NCI-H1417 treated with DMSO at 0.1 percent for 48 hours (cell line): ENCODE data around the gene TP73.
A peak's percentile ranks its signal among the peaks of the same experiment; 100 is the strongest.

ENCODE experiments used
- DNase-seq: peaks from one replicate; lab custom pipeline; 2025; lab: John Stamatoyannopoulos, UW

Gene TP73

DNA sequence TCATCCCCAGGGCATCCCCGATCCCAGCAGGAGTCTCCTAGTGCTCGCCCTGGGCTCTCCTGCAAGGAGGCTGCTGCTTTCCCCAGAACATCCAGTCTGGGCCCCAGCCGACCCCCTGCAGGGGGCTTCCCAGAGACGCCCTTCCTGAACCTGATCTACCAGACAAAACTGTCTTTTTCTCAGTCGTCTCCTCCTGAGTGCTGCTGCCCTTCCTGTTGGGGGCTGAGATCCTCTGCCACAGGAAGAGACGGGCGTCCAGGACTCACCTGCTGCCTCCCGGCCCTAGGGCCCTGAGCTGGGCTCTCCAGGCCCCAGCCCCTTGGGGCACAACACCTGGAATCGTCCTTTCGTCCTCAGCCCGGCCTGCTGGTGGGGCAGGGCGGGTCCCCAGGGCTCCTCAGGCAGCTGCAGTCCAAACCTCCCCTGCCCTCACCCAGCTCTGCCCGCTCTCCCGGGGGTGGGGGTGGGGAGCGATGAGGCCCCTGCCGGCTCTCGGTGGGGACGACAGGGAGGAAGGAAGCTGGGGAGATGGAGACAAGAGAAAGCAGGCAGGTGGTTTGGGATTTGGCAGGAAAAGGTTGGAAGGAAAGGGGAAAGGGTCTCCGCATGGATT, 36.9 kb downstream of the TP73 start:
- no peak for DNase-seq

DNA sequence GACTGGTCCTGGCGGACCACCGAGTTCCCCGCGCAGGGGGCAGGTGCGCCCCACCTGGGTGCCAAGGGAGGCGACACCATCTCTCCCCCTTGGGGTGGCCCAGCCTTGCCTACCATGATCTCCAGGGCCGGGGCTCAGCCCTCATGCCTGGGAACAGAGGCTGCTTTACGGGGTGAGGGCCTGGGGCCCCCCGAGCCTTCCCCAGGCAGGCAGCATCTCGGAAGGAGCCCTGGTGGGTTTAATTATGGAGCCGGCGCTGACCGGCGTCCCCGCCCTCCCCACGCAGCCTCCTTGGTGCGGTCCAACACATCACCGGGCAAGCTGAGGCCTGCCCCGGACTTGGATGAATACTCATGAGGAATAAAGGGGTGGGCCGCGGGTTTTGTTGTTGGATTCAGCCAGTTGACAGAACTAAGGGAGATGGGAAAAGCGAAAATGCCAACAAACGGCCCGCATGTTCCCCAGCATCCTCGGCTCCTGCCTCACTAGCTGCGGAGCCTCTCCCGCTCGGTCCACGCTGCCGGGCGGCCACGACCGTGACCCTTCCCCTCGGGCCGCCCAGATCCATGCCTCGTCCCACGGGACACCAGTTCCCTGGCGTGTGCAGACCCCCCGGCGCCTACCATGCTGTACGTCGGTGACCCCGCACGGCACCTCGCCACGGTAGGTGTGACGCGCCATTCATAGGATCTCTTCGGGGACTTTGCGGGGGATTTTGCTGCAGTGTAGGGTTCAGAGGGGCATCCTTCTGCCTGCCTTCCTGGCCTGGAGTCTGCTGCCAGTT, 38.2 kb downstream of the TP73 start:
- no peak for DNase-seq

DNA sequence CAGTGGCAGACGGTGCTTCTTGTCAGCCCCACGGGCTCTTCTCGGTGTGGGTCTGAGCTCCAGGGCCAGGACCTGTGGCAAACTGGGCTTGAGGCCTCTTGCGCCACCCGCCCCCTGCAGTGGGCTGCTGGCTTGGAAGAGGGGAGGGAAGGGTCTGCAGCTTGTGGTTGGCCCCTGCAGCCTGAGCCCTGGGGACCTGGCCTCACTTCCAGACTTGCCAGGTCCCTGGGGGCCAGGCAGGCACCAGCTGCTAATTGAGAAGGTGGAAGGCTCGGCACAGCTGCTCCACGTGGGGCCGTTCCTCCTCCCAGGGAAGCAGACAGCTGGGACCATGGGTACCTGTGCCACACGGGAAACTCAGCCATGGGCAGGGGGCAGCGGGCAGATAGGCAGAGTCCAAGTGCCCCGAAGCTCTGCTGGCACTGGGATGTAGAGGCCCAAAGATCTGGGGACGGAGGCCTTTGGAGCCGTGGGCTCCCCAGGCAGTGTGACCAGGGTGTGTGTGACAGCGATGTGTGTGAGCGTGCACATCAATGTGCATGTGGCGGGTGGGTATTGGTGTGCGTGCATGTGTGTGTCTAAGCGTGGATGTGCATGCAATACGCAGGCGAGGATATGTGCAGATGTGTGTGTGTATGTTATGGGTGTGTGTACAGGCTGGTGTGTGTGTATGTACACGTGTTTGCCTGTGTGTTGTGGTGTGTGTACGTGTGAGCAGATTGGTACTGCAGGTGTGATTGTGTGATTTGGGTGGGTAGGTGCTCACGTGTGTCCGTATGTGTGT, 39.3 kb downstream of the TP73 start:
- no peak for DNase-seq

DNA sequence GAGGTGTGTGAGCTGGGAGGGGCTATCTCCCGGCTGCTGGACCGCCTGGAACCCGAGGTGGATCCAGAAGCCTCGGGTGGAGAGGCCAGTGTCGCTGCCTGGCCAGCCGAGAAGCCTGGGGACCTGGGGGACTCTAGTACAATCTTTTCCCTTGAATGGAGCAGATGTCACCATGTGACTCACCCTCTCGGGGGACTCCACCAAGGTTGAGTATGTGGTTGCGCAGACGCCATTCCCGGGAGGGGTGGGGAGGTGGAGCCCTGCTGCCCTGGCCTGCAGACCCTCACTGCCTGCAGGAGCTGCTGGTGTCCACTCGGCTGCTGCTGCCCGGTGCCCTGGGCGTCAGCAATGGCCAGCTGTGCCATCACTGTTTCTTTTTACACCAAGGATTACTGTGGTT, 40.3 kb downstream of the TP73 start:
- no peak for DNase-seq

DNA sequence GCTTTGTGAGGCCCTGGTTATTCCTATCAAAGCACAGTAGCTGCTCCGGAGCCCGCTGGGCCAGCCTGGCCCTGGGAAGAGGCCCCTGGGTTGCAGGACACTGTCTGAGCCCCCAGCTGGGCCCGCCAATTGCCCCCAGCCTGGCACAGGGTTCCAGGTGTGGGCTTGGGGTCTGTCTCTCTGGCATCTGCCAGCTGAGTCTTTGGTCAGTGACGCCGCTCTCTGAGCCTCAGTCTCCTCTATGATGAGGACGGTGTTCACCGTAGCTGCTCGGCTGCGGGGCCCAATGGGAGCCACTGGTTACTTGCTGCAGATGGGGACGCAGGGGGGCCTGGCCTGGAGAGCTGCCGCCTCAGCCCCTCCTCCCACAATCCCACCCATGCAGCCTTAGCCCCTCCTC, 41.0 kb downstream of the TP73 start:
- DNase-seq = no peak

DNA sequence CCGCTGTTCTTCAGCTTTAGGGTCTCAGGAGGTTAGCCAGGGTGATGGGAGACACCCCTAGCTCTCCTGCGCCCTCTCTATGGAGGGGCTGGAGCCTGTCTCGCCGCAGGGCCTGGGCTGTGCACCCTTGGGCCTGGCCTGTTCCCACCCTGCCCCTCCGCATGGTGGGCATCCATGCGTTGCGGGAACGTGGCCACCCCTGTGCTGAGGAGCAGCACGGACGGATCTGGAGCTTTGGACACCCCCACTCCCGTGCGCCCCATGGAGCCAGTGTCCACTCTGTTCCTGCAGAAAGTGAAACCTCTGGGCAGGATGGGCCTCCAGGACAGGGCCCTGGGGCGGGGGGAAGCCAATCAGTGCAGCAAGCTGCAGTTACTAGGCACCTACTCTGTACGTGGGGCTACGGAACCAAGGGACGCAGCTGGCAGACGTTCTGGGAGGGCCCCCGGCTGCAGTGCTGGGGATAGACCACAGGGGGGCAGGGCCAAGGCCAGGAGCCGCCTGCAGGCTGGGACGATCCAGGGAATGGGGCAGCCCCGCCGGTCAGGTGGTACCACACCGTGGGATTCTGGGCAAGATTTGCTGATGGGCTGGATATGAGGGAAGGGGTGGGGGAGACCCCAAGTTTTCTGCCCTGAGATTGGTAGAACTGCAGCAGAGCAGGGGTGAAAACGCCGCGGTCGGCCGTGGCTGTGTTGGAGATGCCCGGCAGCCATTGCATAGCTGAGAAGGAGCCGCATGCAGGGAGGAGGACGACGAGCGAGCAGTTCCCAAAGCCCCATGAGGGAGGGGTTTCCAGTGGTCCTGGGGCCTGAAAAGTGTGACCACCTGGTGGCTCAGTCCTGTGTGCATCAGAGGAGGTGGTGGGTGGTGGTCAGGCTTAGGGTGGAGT, 43.3 kb downstream of the TP73 start:
- no peak for DNase-seq

DNA sequence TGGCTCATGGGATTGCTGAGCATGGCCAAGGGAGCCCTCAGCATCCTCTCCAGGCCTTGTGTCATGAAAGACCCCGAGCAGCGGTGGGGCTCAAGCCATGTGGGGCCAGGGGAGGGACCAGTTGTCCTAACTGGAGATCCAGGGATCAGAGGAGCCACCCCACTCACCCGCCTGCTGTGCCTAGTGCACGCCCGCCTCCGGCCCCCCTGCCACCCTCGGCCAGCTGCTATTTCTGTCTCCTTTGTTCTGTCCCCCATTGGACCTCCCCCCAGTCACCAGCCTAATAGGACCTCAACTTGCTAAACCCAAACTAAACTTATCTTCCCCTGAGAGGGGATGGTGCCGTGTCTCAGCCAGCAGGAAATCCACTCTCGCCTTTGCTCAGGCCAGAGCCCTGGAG, 44.4 kb downstream of the TP73 start:
- no peak for DNase-seq

DNA sequence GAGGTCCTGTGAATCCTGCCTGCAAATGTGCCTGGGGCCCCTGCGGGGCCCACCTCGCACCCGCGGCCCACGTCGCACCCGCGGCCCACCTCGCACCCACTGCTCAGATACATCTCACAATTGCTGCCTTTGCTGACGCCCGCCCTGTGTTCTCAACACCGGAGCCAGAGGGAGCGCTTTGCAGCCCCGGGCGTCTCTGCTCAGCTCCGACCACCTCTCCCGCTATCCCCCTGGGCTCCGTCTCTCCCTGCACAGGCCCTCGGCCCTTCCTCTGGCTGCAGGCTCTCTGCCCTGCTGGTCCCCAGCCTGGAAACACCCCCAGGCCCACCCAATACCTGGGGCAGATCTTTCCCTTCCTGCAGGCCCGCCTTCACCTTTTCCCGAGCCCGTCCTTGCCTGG, 44.8 kb downstream of the TP73 start:
- no peak for DNase-seq

DNA sequence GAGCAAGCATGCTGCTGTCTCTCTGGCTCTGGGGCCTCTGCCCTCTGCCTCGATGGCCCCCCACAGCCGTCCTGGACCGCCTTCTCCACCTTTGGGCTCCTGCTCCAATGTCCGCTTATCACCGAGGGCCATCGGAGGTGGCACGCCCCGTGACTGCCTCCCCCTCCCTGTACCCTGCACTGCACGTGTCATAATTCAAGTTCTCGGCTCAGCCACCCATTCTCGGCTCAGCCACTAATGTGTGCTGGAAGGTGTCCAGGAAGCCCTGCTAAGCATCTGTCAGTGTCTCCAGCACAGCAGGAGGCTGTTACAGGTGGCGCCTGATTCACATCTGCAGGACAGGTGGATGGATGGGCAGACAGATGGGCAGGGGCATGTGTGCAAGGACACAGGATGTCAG, 45.5 kb downstream of the TP73 start:
- DNase-seq = peak; percentile 87

DNA sequence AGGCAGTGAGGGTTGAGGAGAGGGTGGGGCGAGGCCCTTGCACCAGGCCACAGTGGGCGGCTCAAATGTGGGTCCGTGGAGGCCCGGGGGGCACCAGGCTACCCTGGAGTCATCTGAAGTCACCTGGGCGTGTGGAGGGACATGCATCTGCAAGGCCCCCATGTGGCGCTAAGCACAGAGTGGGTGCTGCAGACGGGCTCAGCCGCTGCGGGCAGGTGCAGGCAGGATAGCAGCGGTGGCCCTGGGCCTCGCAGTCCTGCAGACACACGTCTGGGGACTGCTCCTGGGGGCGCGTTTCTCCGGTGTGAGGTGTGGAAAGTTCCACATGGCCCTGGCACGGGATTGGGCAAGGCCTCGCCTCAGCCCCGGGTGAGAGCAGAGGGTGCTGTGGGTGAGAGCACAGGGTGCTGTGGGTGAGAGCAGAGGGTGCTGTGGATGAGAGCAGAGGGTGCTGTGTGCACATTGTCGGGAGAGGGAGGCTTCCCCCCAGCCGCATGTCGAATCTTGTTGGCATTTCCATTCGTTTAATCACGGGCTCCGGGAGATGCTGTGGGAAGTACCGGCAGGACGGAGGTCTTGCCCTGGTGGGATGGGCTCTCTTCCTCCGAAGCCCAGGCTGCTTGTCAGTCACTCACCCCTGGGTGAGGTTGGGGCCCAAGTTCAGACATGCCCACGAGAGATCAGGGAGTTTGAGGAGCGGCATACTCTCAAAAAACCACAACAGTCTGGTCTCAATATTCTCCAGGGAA, 46.5 kb downstream of the TP73 start:
- DNase-seq = no peak

DNA sequence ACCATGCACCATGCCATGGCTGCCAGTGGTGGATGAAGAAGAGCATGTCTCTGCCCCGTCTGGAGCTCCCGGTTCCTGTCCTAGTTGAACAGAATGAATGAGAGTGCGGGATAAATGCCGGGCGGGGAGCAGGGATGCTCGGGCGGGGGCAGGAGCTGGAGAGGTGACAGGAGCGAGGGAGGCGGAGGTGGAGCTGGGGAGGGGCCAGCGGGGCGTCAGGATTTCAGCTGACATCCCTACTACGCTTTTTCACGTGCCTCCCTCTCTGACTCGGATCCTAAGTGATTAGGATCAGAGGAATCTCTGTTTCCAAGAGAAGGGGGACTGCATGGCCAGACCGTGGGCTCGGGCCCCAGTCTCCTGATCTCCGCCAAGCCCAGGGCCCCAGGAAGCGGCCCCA, 47.3 kb downstream of the TP73 start:
- DNase-seq = no peak

DNA sequence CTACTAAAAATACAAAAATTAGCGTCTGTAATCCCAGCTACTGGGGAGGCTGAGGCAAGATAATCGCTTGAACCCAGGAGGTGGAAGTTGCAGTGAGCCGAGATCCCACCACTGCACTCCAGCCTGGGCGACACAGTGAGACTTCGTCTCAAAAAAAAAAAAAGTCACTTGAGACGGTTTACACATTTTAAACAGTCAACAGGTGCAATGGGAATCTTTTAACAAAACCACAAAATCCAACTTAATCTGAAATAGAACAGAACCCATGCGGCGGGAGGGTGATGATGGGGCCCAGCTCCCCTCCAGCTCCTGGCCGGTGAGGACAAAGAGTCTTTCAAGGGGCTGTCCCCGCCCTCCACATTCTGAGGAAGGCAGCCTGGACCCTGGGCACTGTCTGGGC, 48.3 kb downstream of the TP73 start:
- no peak for DNase-seq

DNA sequence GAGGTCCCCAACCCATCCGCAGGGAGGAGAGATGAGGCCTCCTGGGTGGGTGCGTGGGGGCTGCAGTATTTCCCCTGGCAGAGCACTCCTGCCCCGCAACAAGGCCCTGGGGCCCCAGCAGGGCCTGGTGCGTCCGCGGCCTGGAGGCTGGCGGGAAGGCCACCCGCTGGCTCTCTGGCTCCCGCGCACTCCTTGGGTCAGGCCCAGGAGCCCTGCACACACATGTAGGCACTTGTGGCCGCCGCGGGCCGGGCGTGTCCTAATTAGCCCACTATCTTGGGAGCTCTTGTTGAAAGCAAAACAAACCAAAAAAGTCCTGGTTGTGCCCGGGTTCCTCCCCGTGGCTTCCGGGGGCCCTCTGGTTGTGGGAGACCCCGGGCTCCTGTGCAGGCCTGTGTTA, 50.2 kb downstream of the TP73 start:
- no peak for DNase-seq

DNA sequence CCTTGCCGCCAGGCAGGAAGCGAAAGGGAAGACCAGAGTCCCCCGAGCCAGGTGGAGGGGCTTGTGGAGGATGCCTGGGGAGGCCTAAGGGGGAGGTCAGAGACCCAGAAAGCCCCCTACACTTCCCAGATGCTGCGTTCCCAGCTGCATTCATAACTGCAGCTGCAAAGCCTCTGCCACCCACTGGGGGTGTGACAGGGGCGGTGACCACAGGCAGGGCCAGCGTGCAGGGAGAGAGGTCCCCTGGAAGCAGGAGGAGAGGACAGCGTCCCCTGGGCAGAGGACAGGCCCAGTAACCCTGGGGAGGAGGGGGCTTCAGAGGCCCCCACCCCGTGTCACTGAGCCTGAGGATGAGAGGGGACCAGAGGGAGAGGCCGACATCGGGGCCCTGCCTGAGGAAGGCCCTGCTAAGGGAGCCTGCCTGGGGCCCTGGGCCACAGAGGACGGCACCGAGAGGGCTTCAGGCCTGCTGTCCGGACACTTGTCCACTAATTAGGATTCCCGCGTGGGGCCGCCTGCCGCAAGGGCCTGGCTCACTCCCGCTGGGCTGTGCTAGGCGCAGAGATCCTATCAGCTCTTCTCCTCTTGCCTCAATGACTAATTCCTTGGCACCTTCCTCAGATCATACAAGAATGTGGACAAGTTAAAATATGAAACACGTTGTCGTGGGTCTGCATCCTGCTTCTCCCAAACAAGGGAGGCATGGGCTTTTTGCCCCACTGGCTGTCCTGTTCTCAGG, 50.8 kb downstream of the TP73 start:
- no peak for DNase-seq

DNA sequence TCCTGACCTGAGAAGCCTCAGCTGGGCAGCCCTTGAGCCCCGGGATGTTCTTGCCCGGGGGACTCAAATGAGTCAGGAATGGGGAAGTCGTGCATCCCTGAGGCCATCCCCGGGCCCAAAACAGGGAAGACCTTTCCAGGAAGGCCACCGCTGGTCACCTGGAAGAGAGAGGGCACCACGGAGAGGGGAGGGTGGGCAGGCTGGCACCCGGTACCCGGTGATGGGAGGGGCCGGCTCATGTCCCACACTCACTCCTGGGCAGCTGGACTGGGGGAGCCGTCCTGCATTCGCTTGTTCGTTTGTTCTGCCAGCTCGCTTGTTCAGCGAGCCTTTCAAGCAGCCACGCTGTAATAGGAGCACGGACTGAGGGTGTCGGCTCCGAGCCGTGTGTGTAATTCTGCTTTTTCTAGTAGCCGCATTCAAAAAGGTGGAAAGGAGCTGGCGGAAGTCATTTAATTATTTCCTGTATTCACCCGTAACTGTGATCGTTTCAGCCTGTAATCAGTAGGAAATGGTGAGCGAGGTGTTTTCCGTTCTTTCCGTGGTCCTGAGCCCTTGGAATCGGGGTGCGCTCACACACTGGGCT, 51.6 kb downstream of the TP73 start:
- DNase-seq = no peak

DNA sequence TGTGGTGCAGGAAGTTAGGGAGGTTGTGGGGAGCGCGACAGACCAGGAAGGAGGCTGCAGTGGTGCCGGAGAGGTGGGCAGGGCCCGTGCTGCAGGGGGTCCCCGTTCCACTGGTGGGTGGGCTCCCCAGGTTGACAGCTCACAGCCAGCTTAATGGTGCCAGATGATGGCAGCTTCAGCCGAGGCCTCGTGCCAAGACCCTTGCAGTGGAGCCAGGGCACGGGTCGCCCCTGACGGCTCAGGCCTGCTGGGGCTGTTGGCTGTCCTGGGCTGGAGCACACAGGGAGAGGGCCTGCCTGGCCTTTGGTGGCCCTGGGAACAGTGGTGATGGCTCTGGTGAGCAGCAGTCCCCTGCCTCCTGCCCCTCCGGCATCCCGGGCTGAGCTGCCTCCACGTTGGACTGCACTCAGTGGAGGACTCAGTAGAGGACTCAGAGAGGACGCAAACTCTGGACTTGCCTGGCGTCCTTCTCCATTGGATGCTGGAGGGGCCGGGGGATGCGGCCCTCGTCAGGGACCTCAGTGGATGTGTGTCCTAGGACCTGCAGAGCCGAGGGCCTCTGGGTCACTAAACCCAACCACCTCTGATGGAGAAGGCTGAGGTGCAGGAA, 53.1 kb downstream of the TP73 start:
- DNase-seq = no peak

DNA sequence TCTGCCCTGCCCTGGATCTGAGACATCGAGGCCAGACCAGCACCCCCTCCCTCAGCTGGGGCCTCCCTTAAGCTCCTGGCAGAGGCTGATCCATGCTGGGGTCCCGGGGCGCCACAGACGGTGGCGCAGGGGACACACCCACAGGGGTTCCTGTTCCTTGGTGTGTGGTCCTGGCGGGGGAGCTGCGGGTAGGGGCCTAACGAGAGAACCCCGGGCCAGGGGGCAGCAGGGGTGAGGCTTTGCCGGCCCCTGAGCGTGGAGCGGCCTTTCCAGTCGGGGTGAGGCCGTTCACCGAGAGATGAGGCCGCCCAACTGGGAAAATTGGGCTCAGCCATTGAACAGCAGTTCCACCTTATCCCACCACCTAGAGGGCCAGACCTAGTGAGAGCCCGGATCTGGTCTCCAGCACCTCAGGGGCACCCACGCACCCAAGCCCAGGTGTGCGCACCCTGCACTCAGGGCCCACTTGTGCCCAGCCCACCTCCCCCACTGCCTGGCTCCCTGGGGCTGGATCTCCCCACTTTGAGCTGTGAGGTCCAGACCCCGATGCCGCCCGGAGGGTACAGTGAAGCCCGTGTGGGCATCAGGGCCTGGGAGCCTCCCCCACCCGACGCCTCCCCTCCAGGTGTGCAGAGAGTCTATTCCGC, 54.5 kb downstream of the TP73 start:
- no peak for DNase-seq

DNA sequence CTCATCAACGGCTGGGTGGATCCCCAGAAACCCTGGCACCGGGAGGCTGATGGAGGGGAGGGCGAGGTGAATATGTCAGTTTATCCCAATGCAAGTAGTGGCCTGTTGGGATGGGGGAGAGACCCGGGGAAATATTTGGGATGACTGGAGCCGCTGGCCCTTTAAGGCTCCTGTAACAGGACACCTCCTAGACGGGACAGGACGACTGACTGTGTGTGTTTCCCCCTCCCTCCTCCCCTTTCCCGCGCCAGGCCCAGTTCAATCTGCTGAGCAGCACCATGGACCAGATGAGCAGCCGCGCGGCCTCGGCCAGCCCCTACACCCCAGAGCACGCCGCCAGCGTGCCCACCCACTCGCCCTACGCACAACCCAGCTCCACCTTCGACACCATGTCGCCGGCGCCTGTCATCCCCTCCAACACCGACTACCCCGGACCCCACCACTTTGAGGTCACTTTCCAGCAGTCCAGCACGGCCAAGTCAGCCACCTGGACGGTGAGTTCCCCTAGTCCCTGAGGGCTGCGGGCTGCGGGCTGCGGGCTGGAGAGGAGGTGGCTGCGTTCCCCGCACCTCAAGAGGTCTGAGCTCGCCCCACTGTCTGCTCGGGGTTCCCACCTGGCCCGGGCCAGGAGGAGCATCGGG, 55.1 kb downstream of the TP73 start:
- no peak for DNase-seq

DNA sequence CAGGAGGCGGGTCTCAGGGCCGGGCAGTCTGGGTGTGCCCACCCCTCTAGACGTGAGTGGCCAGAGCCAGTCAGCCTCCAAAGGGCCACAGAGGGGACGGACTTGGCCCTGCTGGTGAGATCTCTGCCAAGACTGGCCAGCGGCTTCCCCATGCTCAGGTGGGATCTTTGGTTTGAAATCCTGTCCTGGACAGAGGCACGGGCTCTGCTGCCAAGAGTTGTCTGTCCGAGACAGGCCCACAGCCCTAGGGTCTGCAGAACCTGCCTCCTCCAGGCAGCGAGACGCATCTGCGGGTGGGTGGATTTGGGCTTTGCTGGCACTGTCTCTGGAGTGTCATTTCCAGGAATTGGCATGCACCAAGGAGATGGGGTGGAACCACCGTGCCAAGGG, 55.6 kb downstream of the TP73 start:
- DNase-seq = no peak
